DMS114 treated with DMSO at 0.1 percent for 48 hours (cell line): ENCODE data around the gene LDLRAP1.

ENCODE experiments used
- DNase-seq: peaks from one replicate; lab custom pipeline; 2025; ENCODE audit not compliant: unreplicated experiment; lab: John Stamatoyannopoulos, UW

The LDLRAP1 gene

GRCh38 chr1:25541889-25542658, 1.3 kb upstream of the LDLRAP1 start:
- DNase-seq: no peak

- no peak for DNase-seq
Measured at GRCh38 chr1:25543005-25543424, 391 bp upstream of the LDLRAP1 start.

- no peak for DNase-seq
Measured at GRCh38 chr1:25544243-25544764, 898 bp downstream of the LDLRAP1 start.

DNA sequence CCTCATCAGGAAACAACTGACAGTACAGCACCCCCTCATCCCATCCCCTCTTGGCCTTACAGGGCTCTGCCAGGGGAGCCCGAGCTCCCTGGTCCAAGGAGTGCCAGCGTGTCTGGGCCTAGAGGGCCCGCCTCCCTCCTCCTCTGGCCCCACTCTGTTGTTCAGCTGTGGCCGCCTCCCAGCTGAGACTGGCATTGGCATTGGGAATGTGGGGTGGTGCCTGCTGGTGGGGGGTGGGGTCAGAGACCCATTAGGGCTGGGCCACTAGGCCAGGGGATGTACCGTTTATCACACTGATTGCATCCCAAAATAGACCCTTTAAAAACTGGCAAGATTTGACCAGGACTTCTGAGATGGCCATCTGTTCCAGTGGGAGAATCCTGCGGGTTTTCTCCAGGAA, 1.4 kb downstream of the LDLRAP1 start:
- DNase-seq: no peak

- no peak for DNase-seq
Measured at GRCh38 chr1:25545767-25546166, 2.4 kb downstream of the LDLRAP1 start.

- no peak for DNase-seq
Measured at GRCh38 chr1:25546193-25546592, 2.8 kb downstream of the LDLRAP1 start.

DNA sequence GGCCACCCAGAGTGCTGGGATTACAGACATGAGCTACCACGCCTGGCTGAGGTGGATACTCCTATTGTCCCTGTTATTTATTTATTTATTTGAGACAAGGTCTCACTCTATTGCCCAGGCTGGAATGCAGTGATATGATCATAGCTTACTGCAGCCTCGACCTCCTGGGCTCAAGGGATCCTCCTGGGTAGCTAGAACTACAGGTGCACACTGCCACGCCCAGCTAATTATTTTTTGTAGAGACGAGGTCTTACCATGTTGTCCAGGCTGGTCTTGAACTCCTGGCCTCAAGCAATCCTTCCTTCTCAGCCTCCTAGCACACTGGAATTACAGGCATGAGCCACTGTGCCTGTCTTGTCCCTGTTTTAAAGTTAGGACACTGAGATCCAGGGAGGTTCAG, 5.2 kb downstream of the LDLRAP1 start:
- DNase-seq: no peak

DNA sequence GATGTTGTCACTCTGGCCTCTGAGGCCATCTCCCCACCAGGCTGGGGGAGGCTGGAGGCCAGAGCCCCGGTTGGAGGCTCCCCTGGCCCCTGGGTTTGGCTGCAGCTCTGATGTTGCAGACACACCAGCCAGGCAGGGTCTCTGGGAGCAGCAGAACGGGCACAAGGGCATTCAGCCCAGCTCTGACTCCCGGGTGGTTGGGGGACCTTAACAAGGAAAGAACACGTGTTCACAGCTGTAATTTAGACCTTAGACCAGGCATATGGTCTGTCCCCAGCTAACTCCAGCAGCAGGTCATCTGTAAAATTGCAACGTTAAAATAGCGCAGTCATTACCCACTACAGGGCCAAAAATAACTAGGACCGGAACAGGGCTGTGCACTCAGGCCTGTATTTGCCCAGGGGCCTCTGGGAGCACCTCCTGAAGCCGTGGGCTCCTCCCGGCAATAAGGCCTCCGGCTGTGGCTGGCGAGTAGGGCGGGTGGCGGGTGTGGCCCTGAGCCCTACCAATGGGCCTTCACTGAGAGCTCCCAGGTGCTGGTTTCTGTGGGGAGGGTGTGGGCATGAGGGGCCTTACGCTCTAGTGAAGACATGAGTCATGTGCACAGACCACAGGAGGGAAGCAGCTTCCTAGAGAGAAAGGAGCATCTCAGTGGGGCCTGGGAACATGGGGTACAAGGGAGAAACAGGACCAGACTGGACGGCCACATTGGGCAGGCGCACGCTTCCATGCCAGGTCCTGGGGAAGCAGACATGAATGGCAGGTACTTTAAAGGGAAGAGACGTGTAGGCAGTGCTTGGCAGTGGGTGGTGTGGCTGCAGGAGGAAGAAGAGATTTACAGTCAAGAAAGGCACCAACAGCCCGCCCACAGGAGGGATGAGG, 6.1 kb downstream of the LDLRAP1 start:
- DNase-seq: no peak

- DNase-seq: no peak
Measured at GRCh38 chr1:25550155-25550506, 6.7 kb downstream of the LDLRAP1 start.

DNA sequence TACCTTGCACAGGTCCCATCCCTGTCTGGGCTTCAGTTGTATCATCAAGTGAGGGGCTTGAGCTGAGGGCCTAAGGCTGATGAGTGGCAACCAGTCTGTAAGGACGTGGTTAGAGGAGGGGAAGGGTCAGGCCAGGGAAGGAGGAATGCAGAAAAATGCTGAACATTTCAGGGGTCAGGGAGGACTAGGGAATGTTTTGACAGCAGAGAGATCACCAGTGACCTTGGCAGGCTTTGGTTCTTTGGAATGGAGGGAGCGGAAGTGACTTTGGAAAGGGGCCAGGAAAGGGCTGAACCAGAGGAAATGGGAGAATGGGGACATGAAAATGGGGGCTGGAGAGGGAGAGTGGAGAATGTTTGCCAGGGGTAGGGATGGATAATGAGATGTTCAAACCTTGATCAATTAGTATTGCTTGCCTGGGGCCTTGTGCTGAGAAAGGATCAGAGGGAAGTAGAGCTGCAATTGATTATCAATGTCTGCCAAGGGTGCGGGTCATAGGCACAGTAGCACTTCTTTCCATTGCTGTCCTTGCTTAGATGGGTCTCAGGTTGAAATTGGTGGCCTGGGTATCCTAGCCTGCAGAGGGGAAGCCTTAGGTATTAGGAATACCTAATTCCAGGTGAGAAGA, 7.4 kb downstream of the LDLRAP1 start:
- DNase-seq: no peak

GRCh38 chr1:25553749-25554429, 10.5 kb downstream of the LDLRAP1 start:
- no peak for DNase-seq

GRCh38 chr1:25554430-25554780, 11.0 kb downstream of the LDLRAP1 start:
- DNase-seq: no peak

GRCh38 chr1:25554886-25555752, 11.7 kb downstream of the LDLRAP1 start:
- no peak for DNase-seq

GRCh38 chr1:25555753-25556092, 12.3 kb downstream of the LDLRAP1 start:
- DNase-seq: no peak

DNA sequence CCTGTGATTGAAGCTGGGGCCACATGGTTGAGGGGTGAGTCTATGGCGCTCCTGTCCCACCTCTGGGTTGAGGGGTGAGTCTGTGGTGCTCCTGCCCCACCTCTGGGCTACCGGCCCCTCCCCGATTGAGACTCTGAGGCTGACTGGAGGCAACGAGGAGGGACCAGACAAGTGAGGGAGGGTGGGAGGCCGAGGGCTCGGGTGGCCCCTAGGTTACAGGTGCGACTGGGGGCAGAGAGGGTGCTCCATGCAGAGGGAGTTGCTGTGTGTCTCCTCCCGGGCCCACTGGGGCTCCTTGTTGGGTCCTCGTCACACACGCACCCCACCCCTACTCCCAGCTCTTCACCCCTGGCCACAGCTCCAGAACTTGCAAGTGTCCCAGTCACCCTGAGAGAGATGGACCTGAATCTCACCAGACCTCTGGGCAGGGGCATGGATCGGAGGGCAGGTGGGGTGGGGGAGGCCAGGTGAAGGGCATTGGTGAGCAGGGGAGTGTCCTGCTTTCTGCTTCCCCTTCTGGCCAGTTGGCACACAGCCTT, 12.8 kb downstream of the LDLRAP1 start:
- DNase-seq: no peak

DNA sequence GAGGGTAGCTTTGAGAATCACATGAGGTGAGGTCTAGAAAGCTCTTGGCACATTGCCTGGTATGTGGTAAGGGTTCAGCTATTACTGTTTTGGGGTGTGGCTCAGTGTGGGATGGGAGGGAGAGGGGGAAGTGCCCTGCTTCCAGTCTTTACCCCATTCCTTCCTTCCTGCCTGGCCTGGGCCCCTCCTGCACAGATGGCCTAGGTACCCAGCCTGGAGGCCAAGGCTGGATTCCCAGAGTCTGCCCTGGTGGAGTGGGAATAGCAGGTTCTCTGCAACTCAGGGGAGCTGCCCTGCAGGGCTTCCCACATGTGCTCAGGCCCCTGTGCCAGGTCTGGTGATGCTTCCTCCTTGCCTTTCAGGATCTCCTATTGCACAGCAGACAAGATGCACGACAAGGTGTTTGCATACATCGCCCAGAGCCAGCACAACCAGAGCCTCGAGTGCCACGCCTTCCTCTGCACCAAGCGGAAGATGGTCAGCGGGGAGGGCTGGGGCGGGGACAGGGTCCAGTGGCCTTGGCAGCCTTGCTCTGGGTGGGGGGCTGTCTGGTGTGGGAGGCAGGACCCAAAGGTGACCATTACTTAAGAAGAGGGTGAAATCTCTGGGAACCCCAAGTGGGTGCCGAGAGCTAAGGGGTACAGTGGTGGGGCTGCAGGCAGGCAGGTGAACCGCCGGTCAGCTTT, 13.5 kb downstream of the LDLRAP1 start:
- no peak for DNase-seq

- DNase-seq: no peak
Measured at GRCh38 chr1:25557543-25557942, 14.1 kb downstream of the LDLRAP1 start.

DNA sequence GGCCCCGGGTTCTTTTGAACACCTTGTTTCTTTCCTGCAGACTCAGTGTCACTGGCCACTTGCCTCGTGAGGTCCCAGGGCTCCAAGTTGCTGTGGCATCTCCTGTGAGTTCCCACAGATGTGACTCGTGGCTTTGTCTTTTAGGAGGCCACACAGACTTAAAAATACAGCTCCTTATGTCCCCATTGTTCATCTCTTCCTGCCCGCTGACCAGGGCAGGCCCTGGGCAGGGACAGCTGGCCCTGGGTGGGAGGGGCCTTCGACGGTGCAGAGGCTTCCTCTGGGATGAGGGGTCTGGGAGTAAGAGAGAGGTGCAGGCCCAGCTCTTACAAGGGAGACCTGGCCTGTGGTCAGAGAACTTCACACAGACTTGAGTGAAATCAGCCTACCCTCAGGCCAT, 15.6 kb downstream of the LDLRAP1 start:
- no peak for DNase-seq

- DNase-seq: no peak
Measured at GRCh38 chr1:25560001-25560400, 16.6 kb downstream of the LDLRAP1 start.
